SU-DHL-6 (cell line): Measurements from ENCODE around the gene ZNHIT2.

Experiments used
- H2AFZ ChIP-seq: fragments of 200-600 bp; sonication (generic); 2 replicates; pipeline ENCODE4 v1.6.1; 2014; ENCODE audit warnings: low read depth, mild to moderate bottlenecking, moderate library complexity, mixed read lengths, antibody characterized with exemption, low read length; ENCODE audit not compliant: severe bottlenecking
- H3F3A ChIP-seq: fragments of 200-600 bp; shearing (Covaris generic); 2 replicates; pipeline ENCODE4 v1.6.0; 2016; ENCODE audit warnings: antibody characterized with exemption, mild to moderate bottlenecking; ENCODE audit not compliant: insufficient read depth
- H3K27ac ChIP-seq: fragments of 200-600 bp; sonication (generic); 2 replicates; pipeline ENCODE4 v1.5.1; 2016; ENCODE audit warnings: low read depth, mild to moderate bottlenecking, low read length, moderate library complexity, mixed read lengths
- H3K27me3 ChIP-seq: fragments of 200-600 bp; sonication (generic), shearing (Covaris generic); 2 replicates; pipeline ENCODE4 v1.6.0; 2014; ENCODE audit warnings: mild to moderate bottlenecking, low read length
- H3K36me3 ChIP-seq: fragments of 200-600 bp; sonication (generic); 2 replicates; pipeline ENCODE4 v1.6.1; 2014; ENCODE audit warnings: mild to moderate bottlenecking, low read length, mixed read lengths
- H3K4me2 ChIP-seq: fragments of 300-600, 200-600 bp; shearing (Covaris generic), sonication (generic); 2 replicates; pipeline ENCODE4 v1.6.0; 2014; ENCODE audit warnings: low read length, low read depth, mild to moderate bottlenecking; ENCODE audit not compliant: poor library complexity, severe bottlenecking
- H3K4me3 ChIP-seq: fragments of 200-600 bp; sonication (generic); 2 replicates; pipeline ENCODE4 v1.5.1; 2014; ENCODE audit warnings: antibody characterized with exemption, low read length, mild to moderate bottlenecking, mixed read lengths; ENCODE audit not compliant: insufficient read depth, poor library complexity, severe bottlenecking
- H3K79me2 ChIP-seq: fragments of 200-600 bp; sonication (generic); 2 replicates; pipeline ENCODE4 v1.6.1; 2014; ENCODE audit warnings: mild to moderate bottlenecking, low read length, moderate library complexity; ENCODE audit not compliant: insufficient read depth
- H3K9ac ChIP-seq: fragments of 200-600 bp; sonication (generic); 2 replicates; pipeline ENCODE4 v1.7.0; 2014; ENCODE audit warnings: mild to moderate bottlenecking, low read length
- H3K9me2 ChIP-seq: fragments of 200-600 bp; sonication (generic); replicated peaks from 2 replicates; pipeline ENCODE4 v1.6.1; 2014; ENCODE audit warnings: low read length; ENCODE audit not compliant: insufficient read depth
- H3K9me3 ChIP-seq: fragments of 200-600 bp; sonication (generic); 2 replicates; pipeline ENCODE4 v1.6.1; 2014; ENCODE audit warnings: low read length, mixed read lengths; ENCODE audit not compliant: insufficient read depth
- H4K20me1 ChIP-seq: fragments of 200-600 bp; sonication (generic); 2 replicates; pipeline ENCODE4 v1.6.1; 2014; ENCODE audit warnings: low read depth, mild to moderate bottlenecking, antibody characterized with exemption, low read length, moderate library complexity, mixed read lengths
- CTCF ChIP-seq: fragments of 200-600 bp; sonication (generic); IDR thresholded peaks from one replicate; pipeline ENCODE4 v1.5.1; 2017; ENCODE audit warnings: antibody characterized with exemption, mild to moderate bottlenecking, low read length, moderate library complexity; ENCODE audit not compliant: insufficient read depth, poor library complexity, severe bottlenecking
- EZH2phosphoT487 ChIP-seq: fragments of 200-600 bp; sonication (generic), shearing (Covaris generic); conservative IDR thresholded peaks from 2 replicates; pipeline ENCODE4 v1.6.1; 2018; ENCODE audit warnings: mild to moderate bottlenecking, antibody characterized with exemption, low read length, moderate library complexity, mixed read lengths

ZNHIT2 gene

DNA sequence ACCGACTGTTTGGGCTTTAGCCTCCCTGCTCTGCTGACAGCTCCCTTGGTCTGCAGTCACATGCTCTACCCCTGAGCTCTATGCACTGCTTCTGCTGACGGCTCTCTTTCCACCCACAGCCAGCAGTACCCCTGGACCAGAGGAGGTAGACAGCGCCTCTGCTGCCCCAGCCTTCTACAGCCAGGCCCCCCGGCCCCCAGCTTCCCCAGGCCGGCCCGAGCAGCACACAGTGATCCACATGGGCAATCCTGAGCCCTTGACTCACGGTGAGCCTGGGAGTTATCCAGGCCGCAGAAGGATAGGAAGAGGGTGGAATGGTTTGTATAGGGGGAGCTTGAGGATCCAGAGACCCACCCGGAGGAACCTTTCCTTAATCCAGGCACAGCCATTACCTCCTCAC is 30.7 kb downstream of the ZNHIT2 start:
- Histone ChIP-seq H4K20me1 (no peaks in the 10 kb centered on the region), H2AFZ (no peak overlapping the region), H3K4me2 (no peak overlapping the region), H3K27ac (no peak overlapping the region), H3F3A (peaks cover under 1% of the 10 kb centered on the region; the same call in 1 of the 2 replicates), H3K9me2 (no peaks in the 10 kb centered on the region), H3K79me2 (peaks cover 34% of the 10 kb centered on the region), H3K27me3 (no peaks in the 10 kb centered on the region), H3K9ac (no peak overlapping the region), H3K36me3 (peaks cover 6% of the 10 kb centered on the region; the same call in 1 of the 2 replicates), H3K4me3 (no peak overlapping the region), H3K9me3 (no peaks in the 10 kb centered on the region)
- TF ChIP-seq EZH2phosphoT487 (no peak), CTCF (no peak)

- H3F3A ChIP-seq = no peaks in the 10 kb centered on the region
- no peaks in the 10 kb centered on the region for H3K9me3 ChIP-seq
- H2AFZ ChIP-seq = no peak overlapping the region
- H3K4me3 ChIP-seq = no peak overlapping the region
- H3K27ac ChIP-seq = no peak overlapping the region
- peaks cover 9% of the 10 kb centered on the region for H3K36me3 ChIP-seq
- no peaks in the 10 kb centered on the region for H3K27me3 ChIP-seq
- H3K79me2 ChIP-seq = peaks cover 47% of the 10 kb centered on the region
- TF ChIP-seq EZH2phosphoT487 (no peak), CTCF (no peak)
- H4K20me1 ChIP-seq = no peaks in the 10 kb centered on the region
- H3K9me2 ChIP-seq = no peaks in the 10 kb centered on the region
- peak overlapping the region; percentile 73 for H3K4me2 ChIP-seq
- no peak overlapping the region for H3K9ac ChIP-seq
Observed at GRCh38 chr11:65085446-65085845, 32.1 kb downstream of the ZNHIT2 start.

DNA sequence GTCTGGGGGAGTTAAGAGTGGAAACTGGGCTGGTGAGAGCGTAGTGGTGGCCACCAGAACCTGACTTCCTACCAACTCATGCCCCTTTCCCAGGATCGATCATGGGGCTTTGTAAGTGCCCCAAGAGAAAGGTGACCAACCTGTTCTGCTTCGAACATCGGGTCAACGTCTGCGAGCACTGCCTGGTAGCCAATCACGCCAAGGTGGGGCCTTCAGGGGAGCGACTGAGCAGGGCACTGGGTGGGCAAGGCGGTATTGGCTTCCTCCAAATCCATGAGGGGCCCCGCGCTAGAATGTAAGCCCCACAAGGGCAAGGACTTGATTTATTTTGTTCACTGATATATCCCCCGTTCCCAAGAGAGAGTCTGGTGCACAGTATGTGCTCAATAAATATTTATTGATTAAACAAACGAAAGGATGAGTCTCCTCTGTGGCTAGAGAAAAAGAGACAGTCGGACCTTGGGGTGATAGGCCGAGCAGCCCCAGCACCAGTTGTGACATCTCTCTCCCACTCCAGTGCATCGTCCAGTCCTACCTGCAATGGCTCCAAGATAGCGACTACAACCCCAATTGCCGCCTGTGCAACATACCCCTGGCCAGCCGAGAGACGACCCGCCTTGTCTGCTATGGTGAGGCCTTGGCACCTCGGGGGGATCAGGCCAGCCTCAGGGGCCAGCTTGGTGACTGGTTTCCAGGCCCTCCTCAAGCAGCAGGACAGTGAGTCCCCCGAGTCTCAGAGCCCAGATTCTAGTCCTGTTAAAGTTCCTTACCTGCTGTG is 32.7 kb downstream of the ZNHIT2 start:
- peak overlapping the region; percentile 73 for H3K4me2 ChIP-seq
- H3K4me3 ChIP-seq = peak overlapping the region; percentile 98
- H3K27ac ChIP-seq = peak overlapping the region; percentile 80
- H2AFZ ChIP-seq = no peak overlapping the region
- H3F3A ChIP-seq = no peaks in the 10 kb centered on the region
- no peaks in the 10 kb centered on the region for H3K9me2 ChIP-seq
- peaks cover 50% of the 10 kb centered on the region for H3K79me2 ChIP-seq
- H3K27me3 ChIP-seq = no peaks in the 10 kb centered on the region
- peak overlapping the region; percentile 88 for H3K9ac ChIP-seq
- no peaks in the 10 kb centered on the region for H3K9me3 ChIP-seq
- H4K20me1 ChIP-seq = no peaks in the 10 kb centered on the region
- peaks cover 12% of the 10 kb centered on the region for H3K36me3 ChIP-seq
- TF ChIP-seq EZH2phosphoT487 = no peak
